Limb (tissue), 2 donors: Measurements from ENCODE around the gene GRIK2.

Experiments
- DNase-seq, 2 donors: peaks; one replicate each; pipeline ENCODE4 v3.0.0-alpha.2; 2016; ENCODE audit errors: extremely low spot score in 2 of 2

The GRIK2 gene

DNA sequence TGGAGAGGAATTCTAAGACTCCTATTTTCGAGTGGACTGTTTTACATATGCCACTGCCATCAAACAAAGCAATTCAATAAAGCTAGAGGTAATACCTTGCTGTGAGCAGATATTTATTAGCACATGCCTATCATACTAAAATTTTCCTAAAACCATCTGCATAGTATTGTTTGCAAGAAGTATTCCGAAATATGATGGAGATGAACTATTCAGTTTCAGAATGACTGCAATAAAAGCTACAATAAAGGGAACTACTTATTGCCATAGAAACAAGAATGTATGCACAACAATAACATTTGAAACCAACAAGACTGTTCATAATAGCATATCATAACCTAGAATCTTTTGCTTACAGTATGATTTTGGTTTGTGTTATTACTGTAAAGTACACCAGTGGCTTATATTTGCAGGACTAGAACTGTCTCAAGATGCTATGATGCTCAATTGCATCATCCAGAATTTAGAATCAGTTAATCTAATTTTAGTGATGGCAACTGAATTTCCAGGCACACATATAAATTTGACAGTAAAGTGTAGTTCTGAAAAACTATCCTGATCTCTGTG, 144.3 kb downstream of the GRIK2 start:
- no peak for DNase-seq

DNA sequence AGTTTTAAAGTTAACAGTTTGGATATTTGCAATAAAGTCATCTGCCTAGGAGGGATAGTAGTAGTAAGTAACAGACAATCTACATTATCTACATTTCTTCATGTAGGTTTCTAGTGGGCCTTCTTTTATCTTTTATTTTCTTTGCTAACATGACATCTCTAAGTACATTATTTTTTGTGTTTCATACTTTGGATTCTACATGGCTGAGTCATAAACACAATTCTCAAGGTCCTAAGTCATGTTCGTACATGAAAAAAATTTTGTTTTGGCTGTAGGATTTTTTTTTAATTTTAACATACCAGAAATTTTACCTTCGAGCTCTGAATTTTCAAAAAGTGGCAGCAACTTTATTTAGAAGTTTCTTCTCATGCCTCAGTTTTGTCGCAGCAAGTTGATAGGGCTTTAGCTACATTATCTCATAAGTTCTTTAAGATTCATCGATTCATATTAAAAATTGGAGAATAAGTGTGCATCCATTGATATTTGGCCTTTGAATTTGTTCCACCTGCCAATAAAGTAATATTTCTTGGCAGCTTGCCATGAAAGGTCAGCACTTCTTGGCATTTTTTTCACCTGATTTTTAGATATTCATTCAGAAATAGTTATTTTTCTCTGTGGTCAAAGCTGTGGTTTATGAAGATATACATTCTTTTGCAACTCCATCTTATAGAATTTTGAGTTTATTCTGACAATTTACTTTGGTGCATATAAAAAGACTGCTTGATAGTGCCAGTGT, 146.2 kb downstream of the GRIK2 start:
- DNase-seq = no peak

DNA sequence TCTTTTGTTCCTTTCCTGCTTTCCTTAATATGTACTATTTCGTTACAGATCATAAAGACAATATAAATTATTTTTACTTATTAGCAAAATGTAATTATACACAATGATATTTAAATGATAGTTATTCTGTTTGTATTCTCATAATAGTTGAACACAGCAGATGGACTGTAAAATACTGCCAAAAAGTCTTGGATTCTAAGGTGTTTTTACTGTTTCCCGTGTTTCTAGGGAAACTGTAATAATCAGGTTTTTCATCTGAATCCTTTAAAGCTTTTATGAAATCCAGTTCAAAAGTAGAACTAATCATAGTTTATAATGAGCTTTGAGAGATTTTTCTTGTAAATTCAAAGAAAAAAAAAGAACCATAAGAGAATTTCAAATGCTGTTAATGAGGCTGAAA, 148.4 kb downstream of the GRIK2 start:
- DNase-seq = no peak

- no peak for DNase-seq
Observed at GRCh38 chr6:101543796-101544195, 150.3 kb downstream of the GRIK2 start.

DNA sequence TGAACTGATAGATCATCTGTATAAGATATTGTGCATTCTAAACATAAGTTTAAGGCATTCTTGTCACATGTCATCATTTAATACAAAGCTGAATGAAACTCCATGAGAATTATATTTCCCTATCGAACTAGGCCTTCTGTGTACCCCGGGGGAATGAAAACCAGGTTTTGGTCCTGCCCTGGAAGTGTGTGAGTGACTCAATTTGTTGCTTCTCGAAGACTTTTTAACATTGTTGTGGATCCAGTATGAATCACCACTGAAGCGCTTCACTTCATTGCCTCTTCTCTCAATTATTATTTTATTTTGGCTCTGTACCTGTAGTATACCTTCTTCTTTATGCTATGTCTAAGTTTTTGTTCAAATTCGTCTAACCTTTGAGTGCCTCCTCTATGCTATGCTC, 150.8 kb downstream of the GRIK2 start:
- DNase-seq = no peak

- no peak for DNase-seq
Observed at GRCh38 chr6:101545191-101545590, 151.7 kb downstream of the GRIK2 start.

GRCh38 chr6:101550451-101550850, 156.9 kb downstream of the GRIK2 start:
- DNase-seq = no peak

DNA sequence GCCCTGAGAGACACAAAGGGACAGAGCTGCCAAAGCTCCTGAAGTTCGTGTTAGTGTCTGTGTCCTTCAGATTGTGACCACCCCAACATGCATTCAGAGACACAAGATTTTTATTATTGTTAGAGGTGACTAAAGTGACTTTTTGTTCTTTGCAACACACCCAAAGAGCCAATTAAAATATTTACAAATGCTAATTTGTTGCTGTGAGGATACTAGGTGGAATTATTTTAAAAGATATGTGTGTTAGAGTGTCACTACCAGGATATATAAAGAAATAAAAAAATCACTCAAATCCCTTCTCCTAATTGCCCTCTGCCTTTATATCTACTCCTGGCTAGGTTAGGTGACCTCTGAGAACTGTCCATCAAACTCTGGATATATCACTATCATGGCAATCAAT, 160.7 kb downstream of the GRIK2 start:
- no peak for DNase-seq

DNA sequence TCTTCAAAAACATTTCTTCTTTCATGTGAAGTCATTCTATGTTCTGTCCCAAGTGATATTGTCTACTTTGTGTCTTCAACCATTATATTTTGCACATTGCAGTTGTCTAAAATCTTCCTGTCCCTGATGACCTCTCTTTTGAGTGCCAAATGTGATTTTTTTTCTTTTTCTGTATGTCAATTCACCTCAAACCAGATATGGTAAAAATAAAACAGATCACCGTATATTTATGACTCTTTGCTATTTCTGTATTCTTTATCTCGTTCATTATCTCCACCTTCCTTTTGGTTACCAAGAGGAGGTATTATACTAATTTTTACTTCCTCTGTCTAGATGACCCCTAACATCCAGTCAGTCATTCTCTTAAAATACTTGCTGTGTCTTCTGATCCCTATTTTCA, 165.2 kb downstream of the GRIK2 start:
- DNase-seq = no peak

DNA sequence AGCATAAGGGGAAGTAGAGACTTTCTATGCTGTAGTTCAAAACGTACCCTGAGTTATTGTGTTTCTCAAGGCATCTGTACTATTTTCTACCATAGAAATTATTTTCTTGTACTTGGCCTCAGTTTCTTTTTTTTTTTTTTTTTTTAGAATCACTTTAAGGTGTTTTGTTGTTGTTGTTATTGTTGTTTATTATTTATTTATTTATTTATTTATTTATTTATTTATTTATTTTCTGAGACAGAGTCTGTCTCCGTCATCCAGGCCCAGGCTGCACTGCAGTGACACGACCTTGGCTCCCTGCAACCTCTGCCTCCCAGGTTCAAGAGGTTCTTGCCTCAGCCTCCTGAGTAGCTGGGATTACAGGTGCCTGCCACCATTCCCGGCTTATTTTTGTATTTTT, 179.1 kb downstream of the GRIK2 start:
- no peak for DNase-seq

DNA sequence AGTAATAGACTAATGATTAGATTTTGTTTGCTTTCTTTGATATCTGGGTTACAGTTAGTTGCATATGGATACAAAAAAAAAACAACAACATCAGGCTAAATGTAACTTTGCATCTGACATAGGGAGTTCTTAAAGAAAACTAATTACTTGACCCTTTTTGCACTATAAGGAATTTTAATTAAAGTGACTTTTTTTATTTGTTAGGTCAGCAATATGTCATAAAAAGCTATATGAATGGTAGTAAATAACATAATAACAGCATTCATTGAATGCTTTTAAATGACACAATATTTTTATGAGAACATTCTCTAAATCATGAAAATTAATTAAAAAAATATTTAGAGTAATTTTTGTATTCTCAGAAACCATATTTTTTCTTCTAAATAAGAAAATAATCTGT, 183.6 kb downstream of the GRIK2 start:
- DNase-seq = no peak

DNA sequence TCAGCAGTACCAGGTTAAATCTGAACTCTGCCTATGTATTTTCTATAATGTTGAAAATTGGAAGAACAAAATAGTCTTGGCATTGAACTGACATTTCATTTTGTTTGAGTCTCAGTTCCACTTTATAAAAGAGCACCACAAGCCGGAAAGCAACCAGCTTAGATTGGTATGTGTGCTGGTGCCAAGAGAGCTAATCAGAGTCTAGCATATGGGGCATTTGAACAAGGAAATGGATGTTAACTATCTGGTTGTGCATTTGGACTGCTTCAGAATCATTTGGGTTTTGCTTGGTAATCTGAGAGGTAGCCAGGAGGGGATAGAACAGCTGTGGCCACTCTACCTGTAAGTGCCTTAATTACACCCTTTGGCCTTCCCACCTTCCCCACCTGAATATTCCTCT, 184.8 kb downstream of the GRIK2 start:
- DNase-seq = no peak

GRCh38 chr6:101582792-101583191, 189.3 kb downstream of the GRIK2 start:
- DNase-seq = no peak

DNA sequence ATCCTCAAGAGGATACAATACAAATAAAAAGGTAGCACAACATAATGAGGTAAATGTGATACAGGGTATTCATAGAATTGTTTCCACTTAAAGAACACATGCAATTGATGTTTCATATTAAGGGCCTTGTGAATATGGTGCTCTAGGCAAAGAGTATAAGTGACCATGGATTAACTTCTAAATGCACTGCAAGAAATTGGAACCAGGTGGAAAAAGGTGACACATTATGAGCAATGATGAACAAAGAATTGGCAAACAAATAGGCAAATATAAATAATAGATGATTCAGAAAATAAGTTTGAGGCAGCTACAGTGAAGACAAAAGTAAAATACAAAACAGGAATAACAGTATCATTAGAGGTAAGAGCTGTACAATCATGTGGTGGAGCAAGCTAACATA, 192.0 kb downstream of the GRIK2 start:
- DNase-seq = no peak

GRCh38 chr6:101588343-101588742, 194.8 kb downstream of the GRIK2 start:
- no peak for DNase-seq

- DNase-seq = no peak
Observed at GRCh38 chr6:101595276-101595675, 201.8 kb downstream of the GRIK2 start.

DNA sequence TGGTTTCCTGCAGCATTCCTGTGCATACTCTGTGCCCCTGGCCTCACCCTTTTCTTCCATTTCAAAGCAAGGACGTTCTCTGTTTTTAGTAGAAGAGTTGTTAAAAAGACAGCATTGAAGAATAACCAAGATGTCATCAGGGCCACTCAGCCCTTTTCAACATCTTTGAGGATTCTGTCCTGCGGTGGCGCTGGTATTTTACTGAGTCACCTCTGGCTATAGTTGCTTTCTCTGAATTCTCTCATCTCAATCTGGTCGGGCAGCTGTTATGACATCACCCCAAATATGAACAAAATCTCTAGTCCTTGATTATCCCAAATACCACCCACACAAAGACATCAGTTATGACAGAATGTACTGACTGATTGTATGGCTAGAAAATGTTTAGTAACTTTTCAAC, 204.2 kb downstream of the GRIK2 start:
- no peak for DNase-seq

GRCh38 chr6:101605426-101605825, 211.9 kb downstream of the GRIK2 start:
- no peak for DNase-seq

GRCh38 chr6:101605874-101606273, 212.4 kb downstream of the GRIK2 start:
- no peak for DNase-seq

- no peak for DNase-seq
Observed at GRCh38 chr6:101607111-101607690, 213.7 kb downstream of the GRIK2 start.

DNA sequence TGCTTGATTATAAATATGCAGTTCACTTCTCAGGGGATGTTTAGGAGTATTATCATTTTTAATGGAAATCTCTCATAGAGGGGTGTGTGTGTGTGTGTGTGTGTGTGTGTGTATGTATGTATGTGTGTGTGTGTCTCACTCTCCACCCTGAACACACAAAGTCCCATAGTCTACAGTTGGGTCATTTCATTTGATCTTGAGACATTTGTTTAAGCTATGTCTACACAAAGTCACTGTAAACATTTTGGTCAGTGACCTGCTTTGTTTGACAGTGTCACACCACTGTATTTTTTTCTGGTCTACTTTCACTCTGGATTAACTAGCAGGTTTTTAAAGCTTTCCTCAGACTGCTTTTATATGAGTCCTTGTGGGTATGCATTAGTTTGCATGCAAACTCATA, 215.2 kb downstream of the GRIK2 start:
- no peak for DNase-seq

- no peak for DNase-seq
Observed at GRCh38 chr6:101613556-101613955, 220.0 kb downstream of the GRIK2 start.

DNA sequence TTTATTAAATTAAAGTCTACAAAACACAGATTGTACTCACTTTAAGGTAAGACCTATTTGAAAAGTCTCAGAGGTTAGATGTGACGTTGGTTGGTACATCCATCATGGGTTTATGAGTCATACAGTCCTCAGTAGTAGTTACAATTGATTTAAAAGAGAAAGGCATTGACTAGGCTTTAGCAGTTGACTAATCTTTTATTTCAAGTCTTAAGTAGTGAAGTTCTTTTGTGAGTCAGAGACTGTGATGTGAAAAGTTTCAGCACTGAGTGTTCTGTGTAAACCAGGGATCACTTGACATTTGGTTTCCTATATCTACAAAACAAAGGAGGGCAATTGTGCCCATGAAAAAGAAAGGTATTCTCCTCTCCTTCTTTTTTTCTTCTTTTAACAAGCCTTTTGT, 221.3 kb downstream of the GRIK2 start:
- DNase-seq = no peak
